HG03064 (cell line): ENCODE data around the gene CRYAA.
A peak's percentile ranks its signal among the peaks of the same experiment; 100 is the strongest.
"Not testable (repeated sequence)": the region's sequence is repeated elsewhere in the genome, so short reads cannot be mapped to it uniquely, and the experiment has no call there.

ENCODE experiments used
- ATAC-seq: cut with Tn5 transposase; IDR thresholded peaks from one replicate; pipeline ENCODE4 v1.9.1; 2021; ENCODE audit warnings: low read depth; ENCODE audit not compliant: unreplicated experiment

Gene CRYAA

DNA sequence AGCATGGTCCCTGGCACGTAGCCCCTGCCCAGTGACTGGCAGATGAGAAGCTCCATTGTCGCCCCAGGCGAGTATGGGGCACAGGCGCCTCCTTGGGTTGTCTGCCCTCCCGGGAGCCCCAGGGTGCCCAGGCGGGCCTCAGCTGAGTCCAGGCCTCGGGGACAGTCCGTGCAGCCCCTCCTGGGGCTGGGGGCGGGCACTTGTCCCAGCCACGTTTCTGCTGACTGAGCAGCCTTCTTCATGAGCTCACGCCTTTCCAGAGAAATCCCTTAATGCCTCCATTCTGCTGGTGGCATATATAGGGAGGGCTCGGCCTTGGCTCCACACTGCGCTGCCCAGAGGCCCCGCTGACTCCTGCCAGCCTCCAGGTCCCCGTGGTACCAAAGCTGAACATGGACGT is at the start of gene CRYAA:
CRYAA (plus strand) TSS at position 301 of the 400 bp plus-strand sequence; CDS start at position 393, 92 bp downstream.
- not testable (repeated sequence) for ATAC-seq

DNA sequence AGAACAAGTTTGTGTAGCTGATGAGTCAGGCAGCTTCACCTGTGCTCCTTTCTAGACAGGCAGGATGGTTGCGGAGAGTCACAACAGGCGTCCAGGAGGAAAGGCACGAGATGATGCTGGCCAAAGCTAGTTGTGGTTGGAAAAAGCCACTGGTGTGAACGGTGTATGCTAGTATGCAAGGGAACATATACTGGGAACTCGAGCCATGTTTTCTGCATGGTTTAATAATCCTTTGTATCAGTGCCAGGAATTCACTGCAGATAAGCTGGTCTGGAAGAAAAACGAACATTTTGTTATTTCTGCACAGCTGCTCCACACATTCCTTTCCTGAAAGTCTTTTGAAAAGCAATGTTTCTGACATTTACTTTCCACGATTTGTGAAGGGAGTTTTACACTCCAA is 38.7 kb upstream of the CRYAA start:
- ATAC-seq: not testable (repeated sequence)

- not testable (repeated sequence) for ATAC-seq
Observed at GRCh38 chr21:43134520-43134919, 34.3 kb upstream of the CRYAA start.

GRCh38 chr21:43138944-43139343 is 29.9 kb upstream of the CRYAA start:
- not testable (repeated sequence) for ATAC-seq

DNA sequence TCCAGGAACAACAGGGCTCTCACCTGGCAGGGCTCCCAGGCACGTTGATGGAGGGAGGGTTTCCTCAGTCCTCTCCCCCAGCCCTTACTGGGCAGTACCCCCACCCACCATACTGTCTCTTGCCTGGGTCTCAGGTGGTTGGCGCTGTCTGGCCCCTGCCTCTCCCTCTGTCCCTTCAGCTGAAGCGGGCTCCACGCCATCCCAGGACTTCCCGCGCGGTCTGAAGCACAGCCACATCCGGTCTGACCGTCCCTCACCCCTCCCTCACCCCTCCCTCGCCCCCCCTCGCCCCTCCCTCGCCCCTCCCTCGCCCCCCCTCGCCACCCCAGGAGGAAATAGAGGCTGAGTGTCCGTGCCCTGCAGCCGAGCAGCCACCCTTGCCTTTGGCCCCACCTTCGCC is 27.4 kb upstream of the CRYAA start:
- not testable (repeated sequence) for ATAC-seq

- not testable (repeated sequence) for ATAC-seq
Observed at GRCh38 chr21:43146637-43147036, 22.2 kb upstream of the CRYAA start.

DNA sequence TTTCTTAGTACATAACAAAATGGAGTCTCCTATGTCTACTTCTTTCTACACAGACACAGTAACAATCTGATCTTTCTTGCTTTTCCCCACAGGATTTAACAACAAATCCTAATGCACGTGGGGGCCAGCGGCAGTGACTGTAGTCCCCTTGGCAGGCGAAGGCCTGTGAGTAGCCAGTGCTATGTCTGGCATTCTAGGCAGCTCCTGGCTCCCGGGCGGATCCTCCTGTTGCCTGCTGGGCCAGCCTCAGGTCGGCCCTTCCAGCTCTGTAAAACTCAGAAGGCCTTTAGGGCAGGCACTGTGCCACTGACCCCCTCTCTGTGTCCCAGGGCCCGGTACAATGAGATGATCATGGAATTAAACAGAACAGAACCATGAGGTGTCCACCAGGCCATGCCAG is 20.8 kb upstream of the CRYAA start:
- not testable (repeated sequence) for ATAC-seq

DNA sequence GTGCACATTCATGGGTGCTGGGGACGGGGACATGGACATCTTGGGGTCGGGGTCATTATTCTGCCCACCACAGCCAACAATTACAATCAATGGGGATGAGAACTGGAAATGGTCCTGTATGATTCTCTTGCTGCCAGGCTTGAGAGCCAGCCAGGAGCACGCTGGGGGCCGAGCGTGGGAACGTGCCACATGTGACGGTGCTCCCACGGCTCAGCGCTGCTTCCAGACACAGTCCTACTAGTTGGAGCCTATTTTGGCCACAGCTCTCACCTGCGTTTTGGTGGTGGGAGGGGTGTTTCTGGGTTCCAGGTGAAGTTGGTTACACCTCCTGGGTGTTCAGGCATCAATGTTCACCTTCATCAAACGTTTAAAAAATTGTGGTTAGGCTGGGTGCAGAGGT is 19.5 kb upstream of the CRYAA start:
- not testable (repeated sequence) for ATAC-seq

DNA sequence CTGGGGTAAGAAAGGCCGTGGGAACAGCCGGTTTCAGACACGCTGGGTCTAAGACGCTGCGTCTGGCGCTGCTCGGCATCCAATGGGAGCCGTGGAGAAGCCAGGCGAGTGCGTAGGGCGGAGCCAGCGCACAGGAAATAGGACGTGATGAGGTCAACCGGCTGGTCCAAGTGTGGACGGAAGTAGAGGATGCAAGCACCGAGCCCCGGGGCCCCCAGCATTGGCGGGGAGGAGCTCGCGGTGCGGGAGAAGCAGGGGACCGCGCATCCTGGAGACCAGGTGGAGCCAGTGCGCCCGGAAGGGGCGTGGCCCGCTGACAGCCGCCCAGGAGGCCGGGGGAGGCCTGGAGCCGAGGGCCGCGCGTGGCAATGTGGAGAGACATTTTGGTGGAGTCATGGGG is 15.2 kb upstream of the CRYAA start:
- not testable (repeated sequence) for ATAC-seq

- not testable (repeated sequence) for ATAC-seq
Observed at GRCh38 chr21:43159279-43160175, 9.3 kb upstream of the CRYAA start.

GRCh38 chr21:43161826-43162707 is 6.7 kb upstream of the CRYAA start:
- not testable (repeated sequence) for ATAC-seq

- not testable (repeated sequence) for ATAC-seq
Observed at GRCh38 chr21:43162708-43163205, 6.1 kb upstream of the CRYAA start.

- peak; percentile 61 for ATAC-seq
Observed at GRCh38 chr21:43164823-43165222, 4.0 kb upstream of the CRYAA start.

DNA sequence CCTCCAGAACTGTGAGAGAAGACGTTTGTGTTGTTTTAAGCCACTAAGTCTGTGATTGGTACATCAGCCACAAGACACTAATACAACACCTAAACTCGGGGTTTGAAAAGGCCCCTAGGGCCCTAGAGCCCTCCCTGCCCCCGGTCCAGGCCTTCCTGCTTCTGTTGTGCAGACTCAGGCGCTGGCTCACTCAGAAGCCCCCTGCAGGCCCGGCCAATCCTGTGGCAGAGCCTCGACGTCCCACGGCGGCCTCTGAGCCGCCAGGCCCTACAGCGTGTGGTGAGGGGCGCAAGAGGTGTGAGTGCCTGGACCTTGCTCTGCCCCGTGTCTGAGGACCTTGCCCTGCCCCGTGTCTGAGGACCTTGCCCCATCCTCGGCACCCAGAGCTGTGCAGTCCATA is 3.1 kb upstream of the CRYAA start:
- ATAC-seq: not testable (repeated sequence)

- not testable (repeated sequence) for ATAC-seq
Observed at GRCh38 chr21:43169230-43169886, 550 bp downstream of the CRYAA start.

- ATAC-seq: not testable (repeated sequence)
Observed at GRCh38 chr21:43169891-43170290, 1.1 kb downstream of the CRYAA start.

DNA sequence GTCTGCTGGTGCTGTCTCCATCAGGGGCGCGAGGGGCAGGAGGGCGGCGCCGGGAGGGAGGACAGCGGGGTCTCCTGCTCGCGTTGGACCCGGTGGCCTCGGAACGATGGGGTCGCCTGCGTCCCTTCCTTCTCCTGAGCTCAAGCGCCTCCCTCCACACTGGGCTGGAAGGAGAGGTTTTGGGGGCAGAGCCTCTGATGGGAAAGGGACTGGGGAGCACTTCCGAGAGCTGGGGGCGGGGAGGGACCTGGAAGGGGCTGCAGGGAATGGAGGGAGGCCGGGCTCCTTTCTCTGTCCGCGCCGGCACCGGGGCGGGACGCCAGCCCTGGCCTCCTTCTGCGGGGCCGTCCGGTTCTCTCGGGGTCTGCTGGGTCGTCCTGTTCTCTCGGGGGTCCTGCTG is 4.0 kb downstream of the CRYAA start:
- ATAC-seq: not testable (repeated sequence)

- not testable (repeated sequence) for ATAC-seq
Observed at GRCh38 chr21:43173438-43173837, 4.6 kb downstream of the CRYAA start.

DNA sequence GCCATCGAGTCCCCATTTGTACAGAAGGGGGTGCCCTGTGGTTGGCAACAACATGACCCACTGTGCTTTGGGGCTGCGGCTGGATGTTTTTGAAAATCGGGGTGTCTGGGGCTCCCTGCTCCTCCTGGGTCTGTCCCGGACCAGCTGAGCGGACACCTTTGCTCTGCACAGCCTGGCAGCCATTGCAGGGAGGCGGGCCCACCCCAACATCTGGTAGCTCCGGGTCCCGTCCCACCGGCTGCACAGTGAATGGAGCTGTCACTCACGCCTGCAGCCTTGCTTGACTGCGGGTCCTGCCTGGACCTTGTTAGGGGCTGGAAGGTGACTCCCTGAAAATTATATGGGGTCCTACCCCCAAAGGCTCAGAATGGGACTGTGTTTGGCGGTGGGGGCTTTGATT is 5.1 kb downstream of the CRYAA start:
- ATAC-seq: not testable (repeated sequence)

- not testable (repeated sequence) for ATAC-seq
Observed at GRCh38 chr21:43174998-43175397, 6.2 kb downstream of the CRYAA start.
